RWPE2 (cell line): ENCODE results near the gene MAGI1.

Experiments used
- ATAC-seq: fragments of 200-7000 bp; cut with Tn5 transposase; 3 replicates; pipeline ENCODE4 v1.9.1; 2021; ENCODE audit warnings: low read depth
- DNase-seq: peaks from one replicate; pipeline ENCODE4 v3.0.0-alpha.2; 2020; ENCODE audit warnings: low spot score
- H3K27ac ChIP-seq: fragments of 450-650 bp; 2 replicates; pipeline ENCODE4 v1.5.1; 2017; ENCODE audit warnings: mild to moderate bottlenecking; ENCODE audit not compliant: poor library complexity, severe bottlenecking
- H3K27me3 ChIP-seq: fragments of 250-450 bp; sonication (Bioruptor Pico); 2 replicates; pipeline ENCODE4 v1.5.1; 2021; ENCODE audit warnings: mild to moderate bottlenecking, moderate library complexity; ENCODE audit not compliant: insufficient read depth, poor library complexity, severe bottlenecking
- H3K36me3 ChIP-seq: fragments of 250-450 bp; sonication (Bioruptor Pico); 2 replicates; pipeline ENCODE4 v1.5.1; 2020; ENCODE audit warnings: low read depth, mild to moderate bottlenecking, moderate library complexity
- H3K4me1 ChIP-seq: fragments of 250-450 bp; sonication (Bioruptor Pico); 2 replicates; pipeline ENCODE4 v1.5.1; 2021; ENCODE audit warnings: mild to moderate bottlenecking, moderate library complexity; ENCODE audit not compliant: insufficient read depth, poor library complexity, severe bottlenecking
- H3K4me3 ChIP-seq: fragments of 250-450 bp; sonication (Bioruptor Pico); 2 replicates; pipeline ENCODE4 v1.5.1; 2021; ENCODE audit warnings: mild to moderate bottlenecking, moderate library complexity; ENCODE audit not compliant: severe bottlenecking
- H3K9me3 ChIP-seq: fragments of 250-450 bp; sonication (Bioruptor Pico); 2 replicates; pipeline ENCODE4 v1.5.1; 2021; ENCODE audit warnings: mild to moderate bottlenecking, moderate library complexity; ENCODE audit not compliant: severe bottlenecking
- TF ChIP-seq, protein P1 (sequence below): fragments of 450-650 bp; IDR thresholded peaks from one replicate; pipeline ENCODE4 v1.5.1; 2017; ENCODE audit warnings: mild to moderate bottlenecking, moderate library complexity; ENCODE audit not compliant: poor library complexity, severe bottlenecking

Gene MAGI1

DNA sequence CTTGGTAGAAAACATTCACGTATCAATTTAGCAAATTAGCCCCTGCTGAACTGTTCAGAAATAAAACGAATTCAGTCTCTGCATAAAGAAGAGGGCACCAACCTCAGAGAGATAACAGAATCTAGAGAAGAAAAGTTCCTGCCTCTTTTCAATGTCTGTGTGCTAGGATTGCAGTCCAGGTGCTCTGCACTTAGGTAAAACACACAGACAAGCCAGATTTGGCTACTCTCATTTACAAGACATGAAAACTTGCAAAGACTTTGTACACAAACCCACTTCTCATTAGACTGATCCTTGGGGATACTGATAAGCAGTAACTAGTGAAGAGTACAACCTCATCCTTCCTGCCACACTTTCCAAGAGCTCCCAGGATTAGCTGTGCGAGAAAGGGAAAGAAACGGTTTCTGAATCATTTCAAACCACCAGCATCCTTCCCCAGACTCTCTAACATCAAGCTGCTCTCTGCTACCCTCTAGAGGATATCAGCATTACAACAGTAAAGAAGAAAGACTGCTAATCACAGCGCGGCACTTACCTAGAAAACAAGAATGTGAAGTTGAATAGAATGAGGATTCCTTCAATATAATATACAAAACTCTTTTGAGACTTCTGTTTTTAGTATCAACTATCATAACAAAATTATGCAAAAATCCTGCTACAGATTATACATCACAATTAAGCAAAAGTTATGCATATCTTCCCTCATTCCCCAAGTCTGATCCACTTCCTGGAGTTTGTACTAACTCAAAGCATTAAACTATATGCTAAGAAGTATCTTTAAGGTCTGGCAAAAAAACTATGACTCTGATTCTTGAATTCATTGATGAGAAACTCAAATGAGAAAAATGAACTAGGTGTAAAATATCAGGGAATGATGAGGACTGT, 306.4 kb downstream of the MAGI1 start:
- no peak overlapping the region for H3K27ac ChIP-seq
- no peak for DNase-seq

DNA sequence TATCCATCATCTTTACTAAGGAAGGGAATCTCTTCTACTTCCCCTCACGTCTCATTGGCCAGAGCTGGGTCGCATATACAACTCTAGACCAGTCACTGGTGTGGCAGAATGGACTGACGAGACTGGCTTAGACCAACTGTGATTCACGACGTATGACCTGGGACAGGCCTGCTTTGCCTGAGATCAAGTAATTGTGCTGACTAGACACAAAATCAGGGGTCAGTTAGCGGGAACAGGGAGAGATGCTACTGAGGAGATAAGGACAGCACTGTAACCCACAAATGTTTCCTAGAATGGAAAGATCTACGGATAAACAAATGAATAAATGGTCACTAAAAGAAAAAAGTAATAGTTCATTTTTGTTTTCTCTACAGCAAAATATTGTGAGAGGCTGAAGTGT, 308.3 kb downstream of the MAGI1 start:
- H3K4me1 ChIP-seq = no peaks in the 10 kb centered on the region
- TF ChIP-seq, protein P1, sequence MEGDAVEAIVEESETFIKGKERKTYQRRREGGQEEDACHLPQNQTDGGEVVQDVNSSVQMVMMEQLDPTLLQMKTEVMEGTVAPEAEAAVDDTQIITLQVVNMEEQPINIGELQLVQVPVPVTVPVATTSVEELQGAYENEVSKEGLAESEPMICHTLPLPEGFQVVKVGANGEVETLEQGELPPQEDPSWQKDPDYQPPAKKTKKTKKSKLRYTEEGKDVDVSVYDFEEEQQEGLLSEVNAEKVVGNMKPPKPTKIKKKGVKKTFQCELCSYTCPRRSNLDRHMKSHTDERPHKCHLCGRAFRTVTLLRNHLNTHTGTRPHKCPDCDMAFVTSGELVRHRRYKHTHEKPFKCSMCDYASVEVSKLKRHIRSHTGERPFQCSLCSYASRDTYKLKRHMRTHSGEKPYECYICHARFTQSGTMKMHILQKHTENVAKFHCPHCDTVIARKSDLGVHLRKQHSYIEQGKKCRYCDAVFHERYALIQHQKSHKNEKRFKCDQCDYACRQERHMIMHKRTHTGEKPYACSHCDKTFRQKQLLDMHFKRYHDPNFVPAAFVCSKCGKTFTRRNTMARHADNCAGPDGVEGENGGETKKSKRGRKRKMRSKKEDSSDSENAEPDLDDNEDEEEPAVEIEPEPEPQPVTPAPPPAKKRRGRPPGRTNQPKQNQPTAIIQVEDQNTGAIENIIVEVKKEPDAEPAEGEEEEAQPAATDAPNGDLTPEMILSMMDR = no peak
- no peaks in the 10 kb centered on the region for H3K9me3 ChIP-seq
- no peaks in the 10 kb centered on the region for H3K27me3 ChIP-seq
- ATAC-seq (no peak), DNase-seq (no peak)
- no peak overlapping the region for H3K27ac ChIP-seq
- no peaks in the 10 kb centered on the region for H3K36me3 ChIP-seq
- no peak overlapping the region for H3K4me3 ChIP-seq

More for the DNA sequence above, 306.4 kb downstream of the MAGI1 start:
- Histone ChIP-seq H3K27me3 (no peaks in the 10 kb centered on the region), H3K4me1 (no peaks in the 10 kb centered on the region), H3K4me3 (no peak overlapping the region), H3K9me3 (no peaks in the 10 kb centered on the region), H3K36me3 (no peaks in the 10 kb centered on the region)
- ATAC-seq = peak; percentile 86
- TF ChIP-seq, protein P1 = peak; percentile 92

DNA sequence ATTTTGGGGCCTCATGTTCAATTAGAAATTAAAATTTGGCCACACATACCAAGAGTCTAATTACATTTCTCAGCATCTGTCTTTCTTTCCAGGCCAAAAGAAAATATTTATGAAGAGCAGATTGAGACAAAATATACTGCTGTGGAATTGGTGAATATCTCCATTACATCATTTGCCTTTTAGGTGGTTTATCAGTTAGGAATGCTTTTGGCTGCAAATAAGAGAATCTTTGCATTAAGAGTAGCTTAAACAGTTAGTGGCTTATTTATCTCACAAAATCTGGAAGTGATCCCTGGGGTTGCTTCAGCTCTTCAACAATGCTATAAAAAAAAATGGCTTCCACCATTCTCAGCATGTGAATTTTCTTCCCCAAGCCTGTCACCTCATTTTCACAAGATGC, 308.7 kb downstream of the MAGI1 start:
- no peaks in the 10 kb centered on the region for H3K9me3 ChIP-seq
- H3K4me1 ChIP-seq = no peaks in the 10 kb centered on the region
- DNase-seq (no peak), ATAC-seq (no peak)
- H3K36me3 ChIP-seq = no peaks in the 10 kb centered on the region
- TF ChIP-seq, protein P1 = no peak
- no peak overlapping the region for H3K4me3 ChIP-seq
- H3K27ac ChIP-seq = no peak overlapping the region
- no peaks in the 10 kb centered on the region for H3K27me3 ChIP-seq

DNA sequence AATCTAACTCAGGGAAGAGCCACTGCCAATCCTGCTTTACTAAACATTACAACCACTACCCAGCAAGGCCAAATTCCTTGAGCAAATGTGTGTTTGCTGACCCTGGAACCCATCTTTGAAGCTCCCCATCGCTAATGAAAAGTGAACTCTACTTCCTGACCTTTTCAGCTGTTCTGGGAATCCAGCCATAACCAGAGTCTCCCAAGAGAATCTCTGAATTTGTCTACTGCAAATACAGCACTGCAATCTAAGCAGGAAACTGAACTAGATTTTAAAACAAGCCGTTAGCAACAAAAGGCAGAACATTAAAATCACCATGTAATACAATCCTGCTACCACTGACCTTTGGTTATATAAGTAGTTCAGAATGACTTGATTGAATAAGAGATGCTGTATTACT, 309.2 kb downstream of the MAGI1 start:
- no peaks in the 10 kb centered on the region for H3K9me3 ChIP-seq
- no peak overlapping the region for H3K27ac ChIP-seq
- ATAC-seq = no peak
- no peak for DNase-seq
- H3K27me3 ChIP-seq = no peaks in the 10 kb centered on the region
- H3K36me3 ChIP-seq = no peaks in the 10 kb centered on the region
- no peak overlapping the region for H3K4me3 ChIP-seq
- TF ChIP-seq, protein P1 = no peak
- no peaks in the 10 kb centered on the region for H3K4me1 ChIP-seq

DNA sequence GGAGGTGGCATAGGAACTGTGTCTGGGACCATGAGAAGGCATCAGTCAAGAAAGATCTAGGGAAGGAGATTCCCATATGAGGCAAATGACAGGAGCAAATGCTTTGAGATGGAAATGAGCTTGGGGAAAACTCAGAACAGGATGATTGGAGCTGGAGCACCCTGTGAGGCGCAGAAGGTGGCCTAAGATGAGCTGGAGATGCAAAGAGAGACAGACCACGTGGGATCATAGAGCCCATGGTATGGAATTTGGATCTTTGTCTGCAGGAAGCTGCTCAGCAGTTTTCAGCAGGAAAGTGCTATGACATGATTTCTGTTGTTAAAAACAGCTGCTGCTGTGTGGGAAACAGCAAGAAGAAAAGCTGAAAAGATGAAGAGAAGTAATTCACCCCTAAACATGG, 310.6 kb downstream of the MAGI1 start:
- no peaks in the 10 kb centered on the region for H3K36me3 ChIP-seq
- no peaks in the 10 kb centered on the region for H3K4me1 ChIP-seq
- no peaks in the 10 kb centered on the region for H3K27me3 ChIP-seq
- no peak for DNase-seq
- ATAC-seq = no peak
- H3K27ac ChIP-seq = no peak overlapping the region
- H3K4me3 ChIP-seq = no peak overlapping the region
- H3K9me3 ChIP-seq = no peaks in the 10 kb centered on the region
- TF ChIP-seq, protein P1 = no peak
